T-cell (primary cell): ENCODE results near the gene ALDH4A1. TPM values are rescaled to one million over a fixed set of nuclear protein-coding genes. Genes with fewer than 3 reads are reported as not detected.

Experiments used
- ATAC-seq, 4 experiments: fragments of 200-7000 bp in 3 of 4; fragments of 150-1000 bp in 1 of 4; cut with Tn5 transposase; replicated peaks in 1 of 4; 1 replicate in 3 of 4; 2 replicates in 1 of 4; pipeline ENCODE4 v1.10.0; 2021; ENCODE audit warnings: moderate library complexity in 3 of 4, mild to moderate bottlenecking in 2 of 4, moderate number of reproducible peaks in 1 of 4
- CTCF ChIA-PET, 2 donors: fragments of 300-600 bp; sonication (Branson Sonifier 250); formaldehyde crosslinking; loops; one replicate each; lab custom pipeline; 2022; ENCODE audit warnings: antibody characterized with exemption in 2 of 2; lab: Charles Lee
- POLR2A ChIA-PET, 2 donors: fragments of 300-600 bp; sonication (Branson Sonifier 250); formaldehyde crosslinking; loops; one replicate each; lab custom pipeline; 2022; ENCODE audit warnings: antibody characterized with exemption in 2 of 2; lab: Charles Lee
- DNase-seq, 35 experiments: peaks; one replicate each; pipeline versions ENCODE4 v3.0.0 to v3.0.0-alpha.2; 2013 to 2023
- H3K27ac ChIP-seq: one replicate; pipeline ENCODE4 v1.5.1; 2013; ENCODE audit warnings: low read length
- H3K27me3 ChIP-seq, 2 experiments: replicated peaks in 1 of 2; 1 replicate in 1 of 2; 2 replicates in 1 of 2; pipeline versions ENCODE4 v1.6.1 to v1.7.0; 2013; ENCODE audit warnings: low read length in 1 of 2, mixed read lengths in 1 of 2; ENCODE audit not compliant: control insufficient read depth in 2 of 2, insufficient read depth in 2 of 2; ENCODE audit errors: extremely low read depth in 1 of 2
- H3K36me3 ChIP-seq, 2 donors: 1 replicate in 1 of 2; 2 replicates in 1 of 2; pipeline versions ENCODE4 v1.6.1 to v1.7.0; 2013; ENCODE audit warnings: low read length in 1 of 2; ENCODE audit not compliant: control insufficient read depth in 2 of 2, insufficient read depth in 1 of 2; ENCODE audit errors: extremely low read depth in 1 of 2
- H3K4me1 ChIP-seq, 2 experiments: 1 replicate in 1 of 2; 2 replicates in 1 of 2; pipeline versions ENCODE4 v1.6.1 to v1.7.0; 2013; ENCODE audit warnings: low read length in 2 of 2, mixed read lengths in 1 of 2; ENCODE audit not compliant: insufficient read depth in 2 of 2, control insufficient read depth in 1 of 2; ENCODE audit errors: extremely low read depth in 1 of 2
- H3K4me3 ChIP-seq, 2 donors: 1 replicate in 1 of 2; 2 replicates in 1 of 2; pipeline versions ENCODE4 v1.5.1 to v1.7.0; 2013; ENCODE audit warnings: mild to moderate bottlenecking in 2 of 2, low read length in 1 of 2, moderate library complexity in 1 of 2; ENCODE audit not compliant: control insufficient read depth in 1 of 2; ENCODE audit errors: extremely low read depth in 1 of 2
- H3K9me3 ChIP-seq: 2 replicates; pipeline ENCODE4 v1.7.0; 2013
- H3K27ac Mint-ChIP-seq, 2 donors: one replicate each; pipeline ENCODE4 v1.8.0; 2020 to 2021; ENCODE audit warnings: mild to moderate bottlenecking in 2 of 2, mixed read lengths in 2 of 2
- H3K27me3 Mint-ChIP-seq, 2 donors: one replicate each; pipeline ENCODE4 v1.8.0; 2021 to 2022; ENCODE audit warnings: mixed read lengths in 2 of 2
- H3K36me3 Mint-ChIP-seq: one replicate; pipeline ENCODE4 v1.8.0; 2021; ENCODE audit warnings: mixed read lengths
- H3K4me1 Mint-ChIP-seq, 3 donors: one replicate each; pipeline ENCODE4 v1.8.0; 2020 to 2022; ENCODE audit warnings: mixed read lengths in 3 of 3, mild to moderate bottlenecking in 1 of 3
- H3K4me3 Mint-ChIP-seq, 3 donors: one replicate each; pipeline ENCODE4 v1.8.0; 2020 to 2022; ENCODE audit warnings: mild to moderate bottlenecking in 3 of 3, mixed read lengths in 3 of 3, moderate library complexity in 3 of 3
- H3K9me3 Mint-ChIP-seq, 3 donors: one replicate each; pipeline ENCODE4 v1.8.0; 2020 to 2022; ENCODE audit warnings: mixed read lengths in 3 of 3
- whole genome bisulfite sequencing: methylation state at CpG from one replicate; pipeline ENCODE4 v1.1.5; 2013; ENCODE audit warnings: missing lambda C conversion rate; ENCODE audit not compliant: insufficient coverage; 5-methylcytosine and 5-hydroxymethylcytosine counted together
- total RNA-seq, 35 experiments: library from RNA in 6 of 35; stranded (reverse) in 6 of 35; fragments of 120-200 nt in 1 of 35; gene quantifications; one replicate each; pipeline versions ENCODE4 v1.2.1 to v1.2.4 and lab custom pipeline; 2013 to 2026

Gene ALDH4A1
- total RNA-seq, 5 donors from 2014 or later (not counting 1 experiment from before 2014, with no cell fraction given), result 0.85 to 2.8 (median 2.2) TPM

- no peak overlapping the region for H3K4me3 Mint-ChIP-seq
- peaks cover 0 to 6% of the 10 kb centered on the region in 2 experiments for H3K27me3 ChIP-seq
- DNase-seq, result peak; percentile 27 to 74 (median 60)
- POLR2A ChIA-PET, result interaction anchor here in 1 of 2 donors (0.6 kb wide), 1 partner anchor 275 kb away, joined by 3 read pairs; no protein-coding TSS in a partner anchor
- no peaks in the 10 kb centered on the region for H3K4me1 Mint-ChIP-seq
- no peaks in the 10 kb centered on the region for H3K27me3 Mint-ChIP-seq
- no peak overlapping the region for H3K27ac ChIP-seq
- peak; percentile 48 to 75 (median 60) for ATAC-seq
- H3K36me3 Mint-ChIP-seq, result no peaks in the 10 kb centered on the region
- H3K27ac Mint-ChIP-seq, result no peak overlapping the region
- H3K9me3 Mint-ChIP-seq, result no peaks in the 10 kb centered on the region
- no peaks in the 10 kb centered on the region for H3K9me3 ChIP-seq
- no peak overlapping the region for H3K4me3 ChIP-seq
- CTCF ChIA-PET, result interaction anchor here in 1 of 2 donors (0.8 to 1.5 kb wide), 3 partner anchors 9 to 278 kb away, joined by 3 to 5 read pairs (median 3); no protein-coding TSS in a partner anchor
- peaks cover 0 to 9% of the 10 kb centered on the region in 2 donors for H3K36me3 ChIP-seq
- 60% methylated on average over 17 of the region's 20 CpGs for WGBS
- no peaks in the 10 kb centered on the region for H3K4me1 ChIP-seq
Observed at GRCh38 chr1:18875107-18875795, 27.1 kb downstream of the ALDH4A1 start.

GRCh38 chr1:18874600-18874999, 27.8 kb downstream of the ALDH4A1 start:
- H3K36me3 Mint-ChIP-seq, result no peaks in the 10 kb centered on the region
- H3K27me3 ChIP-seq, result peaks cover 0 to 6% of the 10 kb centered on the region in 2 experiments
- peaks cover 0 to 9% of the 10 kb centered on the region in 2 donors for H3K36me3 ChIP-seq
- no peaks in the 10 kb centered on the region for H3K4me1 ChIP-seq
- H3K9me3 ChIP-seq, result no peaks in the 10 kb centered on the region
- DNase-seq (no peak), ATAC-seq (no peak)
- H3K27ac Mint-ChIP-seq, result no peak overlapping the region
- H3K27me3 Mint-ChIP-seq, result no peaks in the 10 kb centered on the region
- H3K9me3 Mint-ChIP-seq, result no peaks in the 10 kb centered on the region
- H3K27ac ChIP-seq, result no peak overlapping the region
- CTCF ChIA-PET, result interaction anchor here in 1 of 2 donors (1.0 to 1.5 kb wide), 2 partner anchors 9 to 277 kb away, joined by 3 to 5 read pairs; no protein-coding TSS in a partner anchor
- H3K4me3 ChIP-seq, result no peak overlapping the region
- POLR2A ChIA-PET, result interaction anchor here in 1 of 2 donors (0.6 kb wide), 1 partner anchor 274 kb away, joined by 3 read pairs; no protein-coding TSS in a partner anchor
- no peaks in the 10 kb centered on the region for H3K4me1 Mint-ChIP-seq
- H3K4me3 Mint-ChIP-seq, result no peak overlapping the region
- 79% methylated on average over 8 of the region's 8 CpGs for WGBS

- H3K27ac ChIP-seq, result no peak overlapping the region
- no peaks in the 10 kb centered on the region for H3K27me3 Mint-ChIP-seq
- H3K9me3 ChIP-seq, result no peaks in the 10 kb centered on the region
- ATAC-seq, result no peak
- no peak overlapping the region for H3K4me3 Mint-ChIP-seq
- ChIA-PET CTCF (interaction anchor here in 1 of 2 donors (1.5 kb wide), 1 partner anchor 276 kb away, joined by 3 read pairs; no protein-coding TSS in a partner anchor), POLR2A (no interaction called here)
- H3K9me3 Mint-ChIP-seq, result no peaks in the 10 kb centered on the region
- no peaks in the 10 kb centered on the region for H3K4me1 ChIP-seq
- no peaks in the 10 kb centered on the region for H3K36me3 Mint-ChIP-seq
- no peak overlapping the region for H3K4me3 ChIP-seq
- no peak overlapping the region for H3K27ac Mint-ChIP-seq
- no peak for DNase-seq
- no peaks in the 10 kb centered on the region for H3K4me1 Mint-ChIP-seq
- H3K27me3 ChIP-seq, result peaks cover 0 to 6% of the 10 kb centered on the region in 2 experiments
- WGBS, result 89% methylated on average over 2 of the region's 6 CpGs
- peaks cover 0 to 7% of the 10 kb centered on the region in 2 donors for H3K36me3 ChIP-seq
Observed at GRCh38 chr1:18874036-18874435, 28.3 kb downstream of the ALDH4A1 start.

GRCh38 chr1:18872071-18872611, 30.2 kb downstream of the ALDH4A1 start:
- ATAC-seq (no peak), DNase-seq (no peak)
- H3K27ac Mint-ChIP-seq, result no peak overlapping the region
- peaks cover 0 to 13% of the 10 kb centered on the region in 2 experiments for H3K27me3 ChIP-seq
- H3K36me3 ChIP-seq, result peaks cover 0 to 7% of the 10 kb centered on the region in 2 donors
- ChIA-PET CTCF (no interaction called here), POLR2A (no interaction called here)
- no peak overlapping the region for H3K4me3 ChIP-seq
- H3K9me3 Mint-ChIP-seq, result no peaks in the 10 kb centered on the region
- 86% methylated on average over 8 of the region's 8 CpGs for WGBS
- H3K36me3 Mint-ChIP-seq, result no peaks in the 10 kb centered on the region
- no peaks in the 10 kb centered on the region for H3K4me1 Mint-ChIP-seq
- no peaks in the 10 kb centered on the region for H3K4me1 ChIP-seq
- no peaks in the 10 kb centered on the region for H3K9me3 ChIP-seq
- no peak overlapping the region for H3K27ac ChIP-seq
- H3K27me3 Mint-ChIP-seq, result peaks cover 0 to 2% of the 10 kb centered on the region in 2 donors
- H3K4me3 Mint-ChIP-seq, result no peak overlapping the region

- Histone ChIP-seq H3K9me3 (no peaks in the 10 kb centered on the region), H3K27ac (no peak overlapping the region), H3K27me3 (peaks cover 0 to 13% of the 10 kb centered on the region in 2 experiments), H3K36me3 (peaks cover 0 to 7% of the 10 kb centered on the region in 2 donors), H3K4me1 (no peaks in the 10 kb centered on the region), H3K4me3 (no peak overlapping the region)
- DNase-seq (no peak), ATAC-seq (no peak)
- ChIA-PET CTCF (no interaction called here), POLR2A (no interaction called here)
- no peak overlapping the region for H3K4me3 Mint-ChIP-seq
- no peaks in the 10 kb centered on the region for H3K4me1 Mint-ChIP-seq
- no peaks in the 10 kb centered on the region for H3K9me3 Mint-ChIP-seq
- no peaks in the 10 kb centered on the region for H3K36me3 Mint-ChIP-seq
- peaks cover 5 to 7% of the 10 kb centered on the region in 2 donors for H3K27me3 Mint-ChIP-seq
- 94% methylated on average over 7 of the region's 7 CpGs for WGBS
- no peak overlapping the region for H3K27ac Mint-ChIP-seq
Observed at GRCh38 chr1:18871401-18872070, 30.8 kb downstream of the ALDH4A1 start.

GRCh38 chr1:18870957-18871356, 31.4 kb downstream of the ALDH4A1 start:
- H3K27ac ChIP-seq, result no peak overlapping the region
- peaks cover 0 to 7% of the 10 kb centered on the region in 2 donors for H3K36me3 ChIP-seq
- no peaks in the 10 kb centered on the region for H3K9me3 Mint-ChIP-seq
- H3K4me1 ChIP-seq, result no peaks in the 10 kb centered on the region
- no peak overlapping the region for H3K4me3 Mint-ChIP-seq
- H3K4me3 ChIP-seq, result no peak overlapping the region
- ChIA-PET CTCF (no interaction called here), POLR2A (no interaction called here)
- H3K36me3 Mint-ChIP-seq, result no peaks in the 10 kb centered on the region
- no CpG with 5 or more reads among the region's 10 CpGs for WGBS
- ATAC-seq (no peak), DNase-seq (no peak)
- no peaks in the 10 kb centered on the region for H3K9me3 ChIP-seq
- H3K4me1 Mint-ChIP-seq, result no peaks in the 10 kb centered on the region
- peaks cover 7 to 8% of the 10 kb centered on the region in 2 donors for H3K27me3 Mint-ChIP-seq
- peaks cover 0 to 14% of the 10 kb centered on the region in 2 experiments for H3K27me3 ChIP-seq
- H3K27ac Mint-ChIP-seq, result no peak overlapping the region
